Measurements from ENCODE around the gene PEMT.

The PEMT gene

DNA sequence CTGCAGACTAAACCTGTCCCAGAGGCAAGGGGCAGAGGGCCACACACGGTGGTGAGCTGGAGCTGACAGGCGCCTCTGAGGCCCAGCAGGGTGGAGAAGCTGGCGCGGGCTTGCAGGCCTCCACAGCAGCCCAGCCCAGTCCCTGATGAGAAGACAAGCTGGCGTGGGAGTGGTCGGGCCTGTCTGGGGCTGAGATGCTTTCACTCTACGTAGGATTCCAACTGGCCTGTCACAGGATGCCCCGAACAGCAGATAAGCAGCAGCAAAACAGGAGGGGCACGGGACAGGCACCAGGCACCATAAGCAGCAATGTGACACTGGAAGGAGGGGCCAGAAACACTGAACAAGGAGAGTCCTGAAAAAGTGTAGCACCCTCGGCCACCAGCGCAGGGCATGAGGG, 40.1 kb downstream of the PEMT start:
- TF ChIP-seq, protein P1, sequence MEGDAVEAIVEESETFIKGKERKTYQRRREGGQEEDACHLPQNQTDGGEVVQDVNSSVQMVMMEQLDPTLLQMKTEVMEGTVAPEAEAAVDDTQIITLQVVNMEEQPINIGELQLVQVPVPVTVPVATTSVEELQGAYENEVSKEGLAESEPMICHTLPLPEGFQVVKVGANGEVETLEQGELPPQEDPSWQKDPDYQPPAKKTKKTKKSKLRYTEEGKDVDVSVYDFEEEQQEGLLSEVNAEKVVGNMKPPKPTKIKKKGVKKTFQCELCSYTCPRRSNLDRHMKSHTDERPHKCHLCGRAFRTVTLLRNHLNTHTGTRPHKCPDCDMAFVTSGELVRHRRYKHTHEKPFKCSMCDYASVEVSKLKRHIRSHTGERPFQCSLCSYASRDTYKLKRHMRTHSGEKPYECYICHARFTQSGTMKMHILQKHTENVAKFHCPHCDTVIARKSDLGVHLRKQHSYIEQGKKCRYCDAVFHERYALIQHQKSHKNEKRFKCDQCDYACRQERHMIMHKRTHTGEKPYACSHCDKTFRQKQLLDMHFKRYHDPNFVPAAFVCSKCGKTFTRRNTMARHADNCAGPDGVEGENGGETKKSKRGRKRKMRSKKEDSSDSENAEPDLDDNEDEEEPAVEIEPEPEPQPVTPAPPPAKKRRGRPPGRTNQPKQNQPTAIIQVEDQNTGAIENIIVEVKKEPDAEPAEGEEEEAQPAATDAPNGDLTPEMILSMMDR (IDR thresholded peaks at IDR 0.05; ENCODE audit: low read length) = no peak
- TF ChIP-seq EZH2 (IDR thresholded peaks at IDR 0.05; ENCODE audit: borderline replicate concordance, low read length) = no peak
- Histone ChIP-seq H3K4me1 (ENCODE audit: insufficient read depth, low read length, severe bottlenecking) (no peaks in the 10 kb centered on the region), H3K9ac (ENCODE audit: low read length) (no peak overlapping the region), H3K27me3 (ENCODE audit: insufficient read depth, low read length) (no peaks in the 10 kb centered on the region), H4K20me1 (ENCODE audit: insufficient read depth, low read length) (no peaks in the 10 kb centered on the region), H3K9me3 (ENCODE audit: low read length) (no peaks in the 10 kb centered on the region), H3K36me3 (ENCODE audit: insufficient read depth, low read length) (no peaks in the 10 kb centered on the region), H2AFZ (ENCODE audit: low read length) (no peak overlapping the region), H3K79me2 (ENCODE audit: insufficient read depth, low read length) (no peaks in the 10 kb centered on the region), H3K4me3 (ENCODE audit: low read depth, low read length, poor library complexity, severe bottlenecking) (no peak overlapping the region), H3K4me2 (ENCODE audit: low read length) (no peak overlapping the region), H3K27ac (ENCODE audit: low read depth, low read length, poor library complexity, severe bottlenecking) (no peak overlapping the region), H3F3A (ENCODE audit: insufficient read depth, low read length) (no peaks in the 10 kb centered on the region), H3K9me2 (ENCODE audit: low read depth, low read length) (no peaks in the 10 kb centered on the region)

DNA sequence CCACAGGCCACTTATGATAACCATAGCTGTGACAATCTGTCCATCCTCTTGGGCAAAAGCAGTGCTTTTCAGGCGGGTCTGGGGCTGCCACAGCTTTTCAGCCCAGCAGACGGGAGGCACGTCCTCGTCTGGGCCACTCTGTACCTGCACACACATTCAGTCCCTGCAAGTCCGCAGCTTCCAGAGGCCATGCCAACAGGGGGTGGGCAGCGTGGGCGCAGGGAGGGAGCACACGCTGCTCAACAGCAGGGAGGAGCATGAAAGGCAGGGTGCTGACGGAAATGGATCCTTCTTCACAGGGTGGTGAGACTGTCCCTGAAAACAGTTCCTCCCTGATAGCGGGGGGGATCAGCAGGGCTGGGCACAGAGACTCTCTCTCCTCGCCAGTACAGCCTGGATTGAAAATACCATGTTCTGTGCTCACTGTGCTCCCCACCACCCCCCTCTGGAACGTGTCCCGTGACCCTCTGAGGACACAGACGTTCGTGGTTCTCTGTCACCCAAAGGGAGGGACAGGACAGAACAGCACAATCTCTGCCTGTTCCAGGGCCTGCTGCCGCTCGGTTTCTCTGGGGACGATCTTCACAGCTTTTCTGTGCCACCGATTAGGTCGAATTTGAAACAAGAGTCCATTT, 41.7 kb downstream of the PEMT start:
- Histone ChIP-seq H3F3A (ENCODE audit: insufficient read depth, low read length) (no peaks in the 10 kb centered on the region), H4K20me1 (ENCODE audit: insufficient read depth, low read length) (no peaks in the 10 kb centered on the region), H3K4me1 (ENCODE audit: insufficient read depth, low read length, severe bottlenecking) (no peaks in the 10 kb centered on the region), H3K9me2 (ENCODE audit: low read depth, low read length) (no peaks in the 10 kb centered on the region), H3K9ac (ENCODE audit: low read length) (no peak overlapping the region), H3K79me2 (ENCODE audit: insufficient read depth, low read length) (no peaks in the 10 kb centered on the region), H3K27me3 (ENCODE audit: insufficient read depth, low read length) (no peaks in the 10 kb centered on the region), H3K4me3 (ENCODE audit: low read depth, low read length, poor library complexity, severe bottlenecking) (no peak overlapping the region), H3K9me3 (ENCODE audit: low read length) (no peaks in the 10 kb centered on the region), H3K4me2 (ENCODE audit: low read length) (no peak overlapping the region), H3K36me3 (ENCODE audit: insufficient read depth, low read length) (no peaks in the 10 kb centered on the region), H2AFZ (ENCODE audit: low read length) (no peak overlapping the region), H3K27ac (ENCODE audit: low read depth, low read length, poor library complexity, severe bottlenecking) (no peak overlapping the region)
- TF ChIP-seq, protein P1 (IDR thresholded peaks at IDR 0.05; ENCODE audit: low read length) = no peak
- TF ChIP-seq EZH2 (IDR thresholded peaks at IDR 0.05; ENCODE audit: borderline replicate concordance, low read length) = no peak

DNA sequence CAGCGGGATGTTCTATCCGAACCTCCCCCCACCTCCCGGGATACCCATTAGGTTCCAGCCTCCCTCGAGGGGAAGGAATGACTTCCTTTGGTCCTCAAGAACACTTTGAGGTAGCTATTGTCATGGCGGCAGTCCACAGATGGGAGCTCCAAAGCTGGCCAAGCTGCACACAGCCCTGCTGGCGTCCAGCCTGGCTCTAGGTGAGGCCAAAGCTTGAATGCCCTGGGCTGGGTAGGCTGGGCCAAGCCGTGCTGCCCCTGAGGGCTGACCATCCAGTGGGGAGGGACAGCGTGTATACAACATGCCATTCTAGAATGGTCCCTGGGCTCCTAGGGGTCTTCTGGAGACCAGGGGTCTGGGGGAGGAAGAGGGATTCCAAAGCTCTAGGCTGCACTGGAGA, 43.5 kb downstream of the PEMT start:
- Histone ChIP-seq H4K20me1 (ENCODE audit: insufficient read depth, low read length) (no peaks in the 10 kb centered on the region), H3K4me2 (ENCODE audit: low read length) (no peak overlapping the region), H3K36me3 (ENCODE audit: insufficient read depth, low read length) (no peaks in the 10 kb centered on the region), H3K79me2 (ENCODE audit: insufficient read depth, low read length) (no peaks in the 10 kb centered on the region), H3K9me2 (ENCODE audit: low read depth, low read length) (no peaks in the 10 kb centered on the region), H3K27me3 (ENCODE audit: insufficient read depth, low read length) (no peaks in the 10 kb centered on the region), H3K27ac (ENCODE audit: low read depth, low read length, poor library complexity, severe bottlenecking) (no peak overlapping the region), H3K9me3 (ENCODE audit: low read length) (no peaks in the 10 kb centered on the region), H3K4me1 (ENCODE audit: insufficient read depth, low read length, severe bottlenecking) (no peaks in the 10 kb centered on the region), H3K4me3 (ENCODE audit: low read depth, low read length, poor library complexity, severe bottlenecking) (no peak overlapping the region), H3K9ac (ENCODE audit: low read length) (no peak overlapping the region), H2AFZ (ENCODE audit: low read length) (no peak overlapping the region), H3F3A (ENCODE audit: insufficient read depth, low read length) (no peaks in the 10 kb centered on the region)
- TF ChIP-seq, protein P1 (IDR thresholded peaks at IDR 0.05; ENCODE audit: low read length) = no peak
- TF ChIP-seq EZH2 (IDR thresholded peaks at IDR 0.05; ENCODE audit: borderline replicate concordance, low read length) = no peak
